ENCODE data around the gene ITGAV.

DNA sequence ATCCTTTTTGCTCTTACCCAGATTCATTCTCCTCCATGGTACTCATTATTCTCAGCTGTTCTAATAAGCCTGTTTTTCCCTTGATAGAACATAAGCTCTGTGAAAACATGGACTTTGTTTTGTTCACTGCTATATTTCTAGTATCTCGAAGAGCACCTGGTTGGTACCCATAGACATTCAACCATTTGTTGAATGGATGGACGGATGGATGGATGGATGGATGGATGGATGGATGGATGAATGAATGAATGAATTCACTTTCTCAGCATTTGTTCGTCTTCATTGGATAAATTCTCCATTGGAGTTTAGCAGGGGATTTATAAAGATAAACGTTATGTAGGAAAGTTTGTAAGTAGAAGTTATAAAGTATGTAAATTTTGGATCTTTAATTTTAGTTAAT is 106.9 kb downstream of the ITGAV start:
- TF ChIP-seq GATA3 (IDR thresholded peaks at IDR 0.05; ENCODE audit: low read depth, low read length), result no peak
- no peak for TF ChIP-seq GATA2 (IDR thresholded peaks at IDR 0.05; ENCODE audit: low read depth, low read length)

All from SH-SY5Y (cell line).